GM21367 (cell line): ENCODE results near the gene CPXCR1.
"Not testable (repeated sequence)": the region's sequence is repeated elsewhere in the genome, so short reads cannot be mapped to it uniquely, and the experiment has no call there.

ENCODE experiments used
- ATAC-seq: cut with Tn5 transposase; IDR thresholded peaks from one replicate; pipeline ENCODE4 v1.9.1; 2021; ENCODE audit not compliant: unreplicated experiment

CPXCR1 gene

DNA sequence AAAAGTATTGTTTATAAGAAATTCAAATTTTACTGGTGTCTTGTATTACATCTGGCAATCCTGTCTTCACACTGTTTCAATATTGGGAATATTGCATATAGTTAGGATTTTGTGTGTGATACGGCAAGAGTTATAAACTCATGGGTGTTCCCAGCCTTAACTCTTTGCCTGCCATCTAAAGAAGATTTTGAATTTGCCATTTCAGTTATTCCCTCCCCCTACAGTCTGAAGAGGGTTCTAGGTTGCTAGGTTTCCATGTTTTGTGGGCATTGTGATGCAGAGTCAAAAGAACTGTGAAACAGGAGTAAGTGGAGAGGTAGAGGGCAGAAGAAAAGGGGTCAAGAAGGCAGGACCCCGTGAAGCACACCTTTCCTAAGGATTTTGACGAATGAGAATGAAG lies at the start of gene CPXCR1:
Gene CPXCR1, plus strand, starts transcription at position 301 of the 400 bp plus-strand sequence. CDS start 6,190 bp downstream, outside the sequence.
- no peak for ATAC-seq

GRCh38 chrX:88735835-88736234 lies 11.2 kb upstream of the CPXCR1 start:
- no peak for ATAC-seq

DNA sequence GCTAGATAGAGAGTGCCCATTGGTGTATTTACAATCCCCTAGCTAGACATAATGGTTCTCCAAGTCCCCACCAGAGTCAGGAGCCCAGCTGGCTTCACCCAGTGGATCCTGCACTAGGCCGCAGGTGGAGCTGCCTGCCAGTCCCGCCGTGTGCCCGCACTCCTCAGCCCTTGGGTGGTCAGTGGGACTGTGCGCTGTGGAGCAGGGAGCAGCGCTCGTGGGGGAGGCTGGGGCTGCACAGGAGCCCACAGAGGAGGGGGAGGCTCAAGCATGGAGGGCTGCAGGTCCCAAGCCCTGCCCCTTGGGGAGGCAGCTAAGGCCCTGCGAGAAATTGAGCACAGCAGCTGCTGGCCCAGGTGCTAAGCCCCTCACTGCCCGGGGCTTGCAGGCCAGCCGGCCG lies 810 bp upstream of the CPXCR1 start:
- not testable (repeated sequence) for ATAC-seq

GRCh38 chrX:88752339-88752738 lies 5.3 kb downstream of the CPXCR1 start:
- not testable (repeated sequence) for ATAC-seq

DNA sequence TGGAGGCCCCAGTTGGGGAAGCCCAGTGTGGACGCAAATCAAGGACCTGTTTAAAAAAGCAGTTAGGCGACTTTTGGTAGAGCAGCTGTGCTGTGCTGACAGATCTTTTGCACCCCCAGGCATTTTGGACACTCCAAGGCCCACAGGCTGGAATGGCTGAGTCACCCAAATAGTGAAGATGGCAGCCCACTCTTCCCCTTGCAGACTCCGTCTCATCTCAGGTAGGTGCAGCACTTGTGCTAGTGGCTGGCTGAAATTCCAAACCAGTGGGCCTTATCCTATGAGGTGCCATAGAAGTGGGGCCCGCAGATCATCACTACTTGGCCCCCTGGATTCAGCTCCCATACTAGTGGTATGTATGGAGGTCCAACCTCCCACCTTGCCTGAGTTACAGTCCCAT lies 42.8 kb downstream of the CPXCR1 start:
- no peak for ATAC-seq
